HepG2 (cell line): ENCODE measurements around the gene PDZD7. TPM values are rescaled to one million over a fixed set of nuclear protein-coding genes. Genes with fewer than 3 reads are reported as not detected.

Experiments used
- ATRX ChIP-seq: sonication (generic); formaldehyde crosslinking; IDR thresholded peaks from 2 replicates; pipeline ENCODE4 v1.4.0; 2020; ENCODE audit warnings: missing genetic modification reagents, borderline replicate concordance
- BORCS8-MEF2B ChIP-seq: sonication (generic); formaldehyde crosslinking; IDR thresholded peaks from 2 replicates; pipeline ENCODE4 v1.8.0; 2022; ENCODE audit warnings: mild to moderate bottlenecking, missing genetic modification reagents
- JUNB ChIP-seq: sonication (generic); formaldehyde crosslinking; IDR thresholded peaks from 2 replicates; pipeline ENCODE4 v1.8.0; 2022; ENCODE audit warnings: missing genetic modification reagents, mild to moderate bottlenecking, borderline replicate concordance
- KDM3A ChIP-seq: IDR thresholded peaks from 2 replicates; pipeline ENCODE4 v1.6.1; 2018; ENCODE audit warnings: low read depth, missing compliant biosample characterization
- MNT ChIP-seq: fragments of 450-650 bp; IDR thresholded peaks from 2 replicates; pipeline ENCODE4 v1.6.1; 2016
- PHF8 ChIP-seq: sonication (generic); formaldehyde crosslinking; IDR thresholded peaks from 2 replicates; pipeline ENCODE4 v1.5.0; 2020; ENCODE audit warnings: missing genetic modification reagents
- SSRP1 ChIP-seq: IDR thresholded peaks from 2 replicates; pipeline ENCODE4 v1.6.1; 2016; ENCODE audit warnings: control low read depth
- TMF1 ChIP-seq: sonication (generic); formaldehyde crosslinking; IDR thresholded peaks from 2 replicates; pipeline ENCODE4 v1.8.1; 2022; ENCODE audit warnings: low read depth, missing genetic modification reagents
- UBTF ChIP-seq: sonication (generic); formaldehyde crosslinking; IDR thresholded peaks from 2 replicates; pipeline ENCODE4 v1.4.0; 2020; ENCODE audit warnings: mild to moderate bottlenecking, missing genetic modification reagents
- WIZ ChIP-seq: sonication (generic); formaldehyde crosslinking; IDR thresholded peaks from 2 replicates; pipeline ENCODE4 v1.5.1; 2020; ENCODE audit warnings: mild to moderate bottlenecking, missing genetic modification reagents
- ZNF224 ChIP-seq: sonication (generic); formaldehyde crosslinking; IDR thresholded peaks from 2 replicates; pipeline ENCODE4 v1.5.0; 2020; ENCODE audit warnings: mild to moderate bottlenecking, missing genetic modification reagents
- ZNF253 ChIP-seq: sonication (generic); formaldehyde crosslinking; IDR thresholded peaks from 2 replicates; pipeline ENCODE4 v1.8.0; 2022; ENCODE audit warnings: mild to moderate bottlenecking, missing genetic modification reagents, borderline replicate concordance
- ZNF75D ChIP-seq: sonication (generic); formaldehyde crosslinking; IDR thresholded peaks from 2 replicates; pipeline ENCODE4 v1.8.1; 2023; ENCODE audit warnings: missing genetic modification reagents, mild to moderate bottlenecking, borderline replicate concordance
- ZNF790 ChIP-seq: sonication (generic); formaldehyde crosslinking; IDR thresholded peaks from 2 replicates; pipeline ENCODE4 v1.8.0; 2022; ENCODE audit warnings: missing genetic modification reagents, mild to moderate bottlenecking, borderline replicate concordance
- polyA plus RNA-seq, 8 experiments: library from polyadenylated mRNA; depleted of rRNA in 3 of 8; stranded (reverse) in 7 of 8; unstranded in 1 of 8; fragments of >200 nt; fragmentation: Illumina TruSeq in 4 of 8; extraction: Trizol in 4 of 8; gene quantifications; 2 replicates each; pipeline versions ENCODE4 v1.2.1 to v1.2.3, GENCODE V29; 2011 to 2016; ENCODE audit warnings: low read depth in 4 of 8, missing spikeins in 1 of 8, mixed read lengths in 1 of 8; ENCODE audit not compliant: insufficient read depth in 1 of 8
- total RNA-seq, 5 experiments: library from RNA; depleted of rRNA; stranded (reverse); fragments of >200 nt; fragmentation: Illumina TruSeq; extraction: Trizol; gene quantifications; 2 replicates each; pipeline ENCODE4 v1.2.3, GENCODE V29; 2016; ENCODE audit warnings: low read depth in 1 of 5
- TF ChIP-seq, protein P1 (sequence below): sonication (generic); formaldehyde crosslinking; IDR thresholded peaks from 2 replicates; pipeline ENCODE4 v1.8.0; 2022; ENCODE audit warnings: low read depth, missing genetic modification reagents
- TF ChIP-seq, protein P2 (sequence below): sonication (generic); formaldehyde crosslinking; IDR thresholded peaks from 2 replicates; pipeline ENCODE4 v1.9.0; 2022; ENCODE audit warnings: missing genetic modification reagents, mild to moderate bottlenecking, borderline replicate concordance
- TF ChIP-seq, protein P3 (sequence below): sonication (generic); formaldehyde crosslinking; IDR thresholded peaks from 2 replicates; pipeline ENCODE4; 2020; ENCODE audit warnings: missing genetic modification reagents, mild to moderate bottlenecking, borderline replicate concordance

Gene PDZD7
- total and polyA plus RNA-seq, 2 of the 13 experiments (the other 11 are each of a cell fraction or from before 2014, with no cell fraction given) = 0.58 to 0.73 TPM

- no peak for TF ChIP-seq ATRX
- peak; percentile 83 for TF ChIP-seq MNT
- no peak for TF ChIP-seq TMF1 (CRISPR knock-in tag)
- no peak for TF ChIP-seq ZNF75D (CRISPR knock-in tag)
- no peak for TF ChIP-seq WIZ
- TF ChIP-seq JUNB (CRISPR knock-in tag) = 0 out of 2 replicates have a peak, but pooled peaks have one; percentile 16
- TF ChIP-seq, protein P1, sequence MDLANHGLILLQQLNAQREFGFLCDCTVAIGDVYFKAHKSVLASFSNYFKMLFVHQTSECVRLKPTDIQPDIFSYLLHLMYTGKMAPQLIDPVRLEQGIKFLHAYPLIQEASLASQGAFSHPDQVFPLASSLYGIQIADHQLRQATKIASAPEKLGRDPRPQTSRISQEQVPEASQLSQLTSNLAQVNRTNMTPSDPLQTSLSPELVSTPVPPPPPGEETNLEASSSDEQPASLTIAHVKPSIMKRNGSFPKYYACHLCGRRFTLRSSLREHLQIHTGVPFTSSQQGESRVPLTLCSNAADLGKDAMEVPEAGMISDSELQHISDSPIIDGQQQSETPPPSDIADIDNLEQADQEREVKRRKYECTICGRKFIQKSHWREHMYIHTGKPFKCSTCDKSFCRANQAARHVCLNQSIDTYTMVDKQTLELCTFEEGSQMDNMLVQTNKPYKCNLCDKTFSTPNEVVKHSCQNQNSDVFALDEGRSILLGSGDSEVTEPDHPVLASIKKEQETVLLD (CRISPR knock-in tag) = 0 out of 2 replicates have a peak, but pooled peaks have one; percentile 24
- TF ChIP-seq ZNF224 (CRISPR knock-in tag) = 0 out of 2 replicates have a peak, but pooled peaks have one; percentile 30
- TF ChIP-seq BORCS8-MEF2B (CRISPR knock-in tag) = 0 out of 2 replicates have a peak, but pooled peaks have one; percentile 49
- peak; percentile 28; the same call in 1 of the 2 replicates for TF ChIP-seq ZNF253 (CRISPR knock-in tag)
- 0 out of 2 replicates have a peak, but pooled peaks have one; percentile 32 for TF ChIP-seq UBTF (CRISPR knock-in tag)
- TF ChIP-seq, protein P2, sequence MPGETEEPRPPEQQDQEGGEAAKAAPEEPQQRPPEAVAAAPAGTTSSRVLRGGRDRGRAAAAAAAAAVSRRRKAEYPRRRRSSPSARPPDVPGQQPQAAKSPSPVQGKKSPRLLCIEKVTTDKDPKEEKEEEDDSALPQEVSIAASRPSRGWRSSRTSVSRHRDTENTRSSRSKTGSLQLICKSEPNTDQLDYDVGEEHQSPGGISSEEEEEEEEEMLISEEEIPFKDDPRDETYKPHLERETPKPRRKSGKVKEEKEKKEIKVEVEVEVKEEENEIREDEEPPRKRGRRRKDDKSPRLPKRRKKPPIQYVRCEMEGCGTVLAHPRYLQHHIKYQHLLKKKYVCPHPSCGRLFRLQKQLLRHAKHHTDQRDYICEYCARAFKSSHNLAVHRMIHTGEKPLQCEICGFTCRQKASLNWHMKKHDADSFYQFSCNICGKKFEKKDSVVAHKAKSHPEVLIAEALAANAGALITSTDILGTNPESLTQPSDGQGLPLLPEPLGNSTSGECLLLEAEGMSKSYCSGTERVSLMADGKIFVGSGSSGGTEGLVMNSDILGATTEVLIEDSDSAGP = peak; percentile 39; the same call in 1 of the 2 replicates
- TF ChIP-seq, protein P3, sequence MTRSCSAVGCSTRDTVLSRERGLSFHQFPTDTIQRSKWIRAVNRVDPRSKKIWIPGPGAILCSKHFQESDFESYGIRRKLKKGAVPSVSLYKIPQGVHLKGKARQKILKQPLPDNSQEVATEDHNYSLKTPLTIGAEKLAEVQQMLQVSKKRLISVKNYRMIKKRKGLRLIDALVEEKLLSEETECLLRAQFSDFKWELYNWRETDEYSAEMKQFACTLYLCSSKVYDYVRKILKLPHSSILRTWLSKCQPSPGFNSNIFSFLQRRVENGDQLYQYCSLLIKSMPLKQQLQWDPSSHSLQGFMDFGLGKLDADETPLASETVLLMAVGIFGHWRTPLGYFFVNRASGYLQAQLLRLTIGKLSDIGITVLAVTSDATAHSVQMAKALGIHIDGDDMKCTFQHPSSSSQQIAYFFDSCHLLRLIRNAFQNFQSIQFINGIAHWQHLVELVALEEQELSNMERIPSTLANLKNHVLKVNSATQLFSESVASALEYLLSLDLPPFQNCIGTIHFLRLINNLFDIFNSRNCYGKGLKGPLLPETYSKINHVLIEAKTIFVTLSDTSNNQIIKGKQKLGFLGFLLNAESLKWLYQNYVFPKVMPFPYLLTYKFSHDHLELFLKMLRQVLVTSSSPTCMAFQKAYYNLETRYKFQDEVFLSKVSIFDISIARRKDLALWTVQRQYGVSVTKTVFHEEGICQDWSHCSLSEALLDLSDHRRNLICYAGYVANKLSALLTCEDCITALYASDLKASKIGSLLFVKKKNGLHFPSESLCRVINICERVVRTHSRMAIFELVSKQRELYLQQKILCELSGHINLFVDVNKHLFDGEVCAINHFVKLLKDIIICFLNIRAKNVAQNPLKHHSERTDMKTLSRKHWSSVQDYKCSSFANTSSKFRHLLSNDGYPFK = no peak
- no peak for TF ChIP-seq PHF8 (CRISPR knock-in tag)
- TF ChIP-seq SSRP1 (CRISPR knock-in tag) = peak; percentile 2; the same call in 1 of the 2 replicates
- TF ChIP-seq ZNF790 (CRISPR knock-in tag) = peak; percentile 35; the same call in 1 of the 2 replicates
- 0 out of 2 replicates have a peak, but pooled peaks have one; percentile 10 for TF ChIP-seq KDM3A (CRISPR knock-in tag)
These were observed 46.2 kb downstream of the PDZD7 start (continued) for GRCh38 chr10:100984672-100985177.
